Activated CD4-positive, alpha-beta memory T cell treated with anti-CD3 and anti-CD28 coated beads for 36 hours (primary cell): ENCODE results near the gene PRR35. TPM values are rescaled to one million over a fixed set of nuclear protein-coding genes. Genes with fewer than 3 reads are reported as not detected.
A peak's percentile ranks its signal among the peaks of the same experiment; 100 is the strongest.

Experiments
- CTCF ChIA-PET: fragments of 350-600 bp; sonication (Branson Sonifier 250); formaldehyde crosslinking; loops from one replicate; lab custom pipeline; 2021; ENCODE audit warnings: antibody characterized with exemption, inconsistent platforms; lab: Charles Lee
- POLR2A ChIA-PET: fragments of 350-600 bp; sonication (Branson Sonifier 250); formaldehyde crosslinking; loops from one replicate; lab custom pipeline; 2021; ENCODE audit warnings: antibody characterized with exemption; lab: Charles Lee
- DNase-seq: peaks from one replicate; pipeline ENCODE4 v3.0.0-alpha.2; 2020
- H3K27ac Mint-ChIP-seq: one replicate; pipeline ENCODE4 v1.8.0; 2021; ENCODE audit warnings: mixed read lengths
- H3K27me3 Mint-ChIP-seq: one replicate; pipeline ENCODE4 v1.8.0; 2021; ENCODE audit warnings: mixed read lengths
- H3K36me3 Mint-ChIP-seq: one replicate; pipeline ENCODE4 v1.8.0; 2021; ENCODE audit warnings: mixed read lengths
- H3K4me1 Mint-ChIP-seq: one replicate; pipeline ENCODE4 v1.8.0; 2021; ENCODE audit warnings: low read depth, mixed read lengths
- H3K4me3 Mint-ChIP-seq: one replicate; pipeline ENCODE4 v1.8.0; 2021; ENCODE audit warnings: mild to moderate bottlenecking, mixed read lengths
- H3K9me3 Mint-ChIP-seq: one replicate; pipeline ENCODE4 v1.8.0; 2021; ENCODE audit warnings: mixed read lengths
- intact Hi-C: fragments of 100-400 bp; cut with micrococcal nuclease; formaldehyde crosslinking; loops from one replicate; pipeline ENCODE4 v1.15.1; 2023
- total RNA-seq, 2 experiments: library from RNA; stranded (reverse); gene quantifications; one replicate each; pipeline ENCODE4 v1.2.3, GENCODE V29; 2021

PRR35 gene
- total RNA-seq, 2 experiments from 2014 or later: not detected

GRCh38 chr16:529012-529575, 31.1 kb upstream of the PRR35 start:
- Mint-ChIP-seq H3K27ac (peak overlapping the region; percentile 91), H3K4me3 (peak overlapping the region; percentile 91), H3K36me3 (peaks cover 3% of the 10 kb centered on the region), H3K27me3 (no peaks in the 10 kb centered on the region), H3K4me1 (peaks cover 34% of the 10 kb centered on the region), H3K9me3 (no peaks in the 10 kb centered on the region)
- intact Hi-C loops: loop anchor here (2.0 to 5.0 kb wide), 2 partner anchors 38 to 137 kb away; partner anchors contain the start of gene NHLRC4
- CTCF ChIA-PET: no interaction called here
- peak; percentile 53 for DNase-seq
- POLR2A ChIA-PET: interaction anchor here (1.0 kb wide), 1 partner anchor 40 kb away, joined by 3 read pairs; no protein-coding TSS in a partner anchor

GRCh38 chr16:530111-530817, 29.9 kb upstream of the PRR35 start:
- no peaks in the 10 kb centered on the region for H3K27me3 Mint-ChIP-seq
- H3K36me3 Mint-ChIP-seq: peaks cover 2% of the 10 kb centered on the region
- H3K9me3 Mint-ChIP-seq: no peaks in the 10 kb centered on the region
- peaks cover 25% of the 10 kb centered on the region for H3K4me1 Mint-ChIP-seq
- peak overlapping the region; percentile 26 for H3K4me3 Mint-ChIP-seq
- intact Hi-C loops: no loop called here
- CTCF ChIA-PET: no interaction called here
- POLR2A ChIA-PET: no interaction called here
- peak overlapping the region; percentile 8 for H3K27ac Mint-ChIP-seq
- no peak for DNase-seq

GRCh38 chr16:531494-532125, 28.6 kb upstream of the PRR35 start:
- ChIA-PET POLR2A (interaction anchor here (0.9 kb wide), 1 partner anchor 175 kb away, joined by 3 read pairs; no protein-coding TSS in a partner anchor), CTCF (no interaction called here)
- Mint-ChIP-seq H3K36me3 (peaks cover 1% of the 10 kb centered on the region), H3K27ac (no peak overlapping the region), H3K4me3 (no peak overlapping the region), H3K4me1 (peaks cover 16% of the 10 kb centered on the region), H3K27me3 (no peaks in the 10 kb centered on the region), H3K9me3 (no peaks in the 10 kb centered on the region)
- intact Hi-C loops: no loop called here
- no peak for DNase-seq

- Mint-ChIP-seq H3K4me3 (no peak overlapping the region), H3K27ac (no peak overlapping the region), H3K4me1 (peaks cover 15% of the 10 kb centered on the region), H3K27me3 (no peaks in the 10 kb centered on the region), H3K9me3 (no peaks in the 10 kb centered on the region), H3K36me3 (peaks cover 6% of the 10 kb centered on the region)
- CTCF ChIA-PET: no interaction called here
- no peak for DNase-seq
- intact Hi-C loops: no loop called here
- POLR2A ChIA-PET: no interaction called here
Measured at GRCh38 chr16:533391-534123, 26.6 kb upstream of the PRR35 start.

GRCh38 chr16:534135-534534, 26.1 kb upstream of the PRR35 start:
- peaks cover 9% of the 10 kb centered on the region for H3K36me3 Mint-ChIP-seq
- CTCF ChIA-PET: no interaction called here
- H3K27ac Mint-ChIP-seq: no peak overlapping the region
- intact Hi-C loops: no loop called here
- no peak for DNase-seq
- H3K9me3 Mint-ChIP-seq: no peaks in the 10 kb centered on the region
- POLR2A ChIA-PET: no interaction called here
- no peak overlapping the region for H3K4me3 Mint-ChIP-seq
- no peaks in the 10 kb centered on the region for H3K27me3 Mint-ChIP-seq
- H3K4me1 Mint-ChIP-seq: peaks cover 13% of the 10 kb centered on the region

GRCh38 chr16:534856-535445, 25.2 kb upstream of the PRR35 start:
- Mint-ChIP-seq H3K36me3 (peaks cover 9% of the 10 kb centered on the region), H3K9me3 (no peaks in the 10 kb centered on the region), H3K27ac (no peak overlapping the region), H3K4me1 (peaks cover 6% of the 10 kb centered on the region), H3K27me3 (no peaks in the 10 kb centered on the region), H3K4me3 (no peak overlapping the region)
- intact Hi-C loops: no loop called here
- CTCF ChIA-PET: no interaction called here
- POLR2A ChIA-PET: no interaction called here
- DNase-seq: no peak

GRCh38 chr16:535446-536405, 24.5 kb upstream of the PRR35 start:
- no peak overlapping the region for H3K4me3 Mint-ChIP-seq
- CTCF ChIA-PET: no interaction called here
- POLR2A ChIA-PET: no interaction called here
- no peaks in the 10 kb centered on the region for H3K4me1 Mint-ChIP-seq
- no peak overlapping the region for H3K27ac Mint-ChIP-seq
- H3K36me3 Mint-ChIP-seq: peaks cover 9% of the 10 kb centered on the region
- H3K9me3 Mint-ChIP-seq: no peaks in the 10 kb centered on the region
- DNase-seq: no peak
- no peaks in the 10 kb centered on the region for H3K27me3 Mint-ChIP-seq
- intact Hi-C loops: no loop called here

- DNase-seq: no peak
- no peak overlapping the region for H3K27ac Mint-ChIP-seq
- CTCF ChIA-PET: no interaction called here
- intact Hi-C loops: no loop called here
- H3K4me3 Mint-ChIP-seq: no peak overlapping the region
- H3K27me3 Mint-ChIP-seq: no peaks in the 10 kb centered on the region
- no peaks in the 10 kb centered on the region for H3K9me3 Mint-ChIP-seq
- H3K36me3 Mint-ChIP-seq: peaks cover 9% of the 10 kb centered on the region
- POLR2A ChIA-PET: no interaction called here
- H3K4me1 Mint-ChIP-seq: no peaks in the 10 kb centered on the region
Measured at GRCh38 chr16:536746-537145, 23.4 kb upstream of the PRR35 start.

- H3K36me3 Mint-ChIP-seq: peaks cover 12% of the 10 kb centered on the region
- no peaks in the 10 kb centered on the region for H3K9me3 Mint-ChIP-seq
- no peak overlapping the region for H3K4me3 Mint-ChIP-seq
- H3K4me1 Mint-ChIP-seq: no peaks in the 10 kb centered on the region
- intact Hi-C loops: no loop called here
- CTCF ChIA-PET: no interaction called here
- DNase-seq: no peak
- POLR2A ChIA-PET: no interaction called here
- H3K27me3 Mint-ChIP-seq: no peaks in the 10 kb centered on the region
- no peak overlapping the region for H3K27ac Mint-ChIP-seq
Measured at GRCh38 chr16:537415-538335, 22.5 kb upstream of the PRR35 start.

- no peaks in the 10 kb centered on the region for H3K4me1 Mint-ChIP-seq
- CTCF ChIA-PET: interaction anchor here (1.5 kb wide), 1 partner anchor 39 kb away, joined by 3 read pairs; no protein-coding TSS in a partner anchor
Measured at GRCh38 chr16:539901-540530, 20.2 kb upstream of the PRR35 start.

More at GRCh38 chr16:539901-540530, 20.2 kb upstream of the PRR35 start:
- DNase-seq: no peak
- peaks cover 12% of the 10 kb centered on the region for H3K36me3 Mint-ChIP-seq
- no peak overlapping the region for H3K4me3 Mint-ChIP-seq
- intact Hi-C loops: no loop called here
- H3K27ac Mint-ChIP-seq: no peak overlapping the region
- H3K27me3 Mint-ChIP-seq: no peaks in the 10 kb centered on the region
- POLR2A ChIA-PET: no interaction called here
- H3K9me3 Mint-ChIP-seq: no peaks in the 10 kb centered on the region
